Tongue (tissue), 2 donors: ENCODE measurements around the gene MDM4. TPM values are rescaled to one million over a fixed set of nuclear protein-coding genes. Genes with fewer than 3 reads are reported as not detected.
"Not testable (repeated sequence)": the region's sequence is repeated elsewhere in the genome, so short reads cannot be mapped to it uniquely, and the experiment has no call there.

ENCODE experiments used
- DNase-seq: peaks from one replicate; pipeline ENCODE4 v3.0.0-alpha.2; 2015
- total RNA-seq: library from RNA; depleted of rRNA; stranded (reverse); fragments of >200 nt; gene quantifications from one replicate; pipeline ENCODE4 v1.2.3, GENCODE V29; 2014

MDM4 gene
- total RNA-seq, 1 donor from 2014 or later = 75.3 TPM

DNA sequence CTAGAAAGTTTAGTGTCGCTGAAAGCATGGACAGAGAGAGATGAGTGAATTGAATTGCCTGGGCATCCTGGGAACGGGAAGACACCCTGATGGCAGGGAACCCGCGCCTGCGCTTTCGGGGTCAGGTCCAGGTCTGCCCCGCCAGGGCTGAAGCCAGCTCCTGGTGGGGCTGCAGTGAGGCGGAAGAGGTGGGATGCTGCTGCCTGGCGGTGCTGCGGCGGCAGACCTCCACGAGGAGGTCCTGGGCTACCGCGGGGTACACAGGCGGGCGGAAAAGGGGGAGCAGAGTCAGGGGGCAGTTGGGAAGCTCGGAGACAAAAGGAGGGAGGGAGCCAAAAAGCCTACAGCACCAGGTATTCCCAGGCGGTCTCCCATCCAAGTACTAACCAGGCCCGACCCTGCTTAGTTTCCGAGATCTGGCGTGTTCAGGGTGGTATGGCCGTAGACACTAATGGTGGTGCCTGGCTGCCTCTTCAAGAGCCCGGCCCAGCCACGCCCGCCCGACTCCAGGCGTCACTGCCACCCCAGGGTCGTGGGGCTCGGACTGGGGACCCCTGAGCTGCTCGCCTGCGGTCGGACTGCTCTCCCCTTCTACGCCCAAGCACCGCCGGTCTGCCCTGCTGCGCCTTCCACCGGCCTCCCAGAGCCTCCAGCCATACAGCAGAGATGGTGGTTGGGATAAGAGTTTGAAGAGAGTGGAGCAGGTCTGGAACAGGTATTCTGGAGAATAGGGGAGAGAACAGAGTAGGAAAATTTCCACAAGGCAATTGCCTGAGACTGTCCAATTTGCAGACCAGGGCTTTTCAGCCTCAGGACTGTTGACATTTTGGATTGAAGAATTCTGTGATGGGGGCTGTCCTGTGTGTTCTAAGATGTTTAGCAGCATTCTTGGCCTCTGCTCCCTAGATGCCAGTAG is 46.1 kb downstream of the MDM4 start:
- DNase-seq = no peak

DNA sequence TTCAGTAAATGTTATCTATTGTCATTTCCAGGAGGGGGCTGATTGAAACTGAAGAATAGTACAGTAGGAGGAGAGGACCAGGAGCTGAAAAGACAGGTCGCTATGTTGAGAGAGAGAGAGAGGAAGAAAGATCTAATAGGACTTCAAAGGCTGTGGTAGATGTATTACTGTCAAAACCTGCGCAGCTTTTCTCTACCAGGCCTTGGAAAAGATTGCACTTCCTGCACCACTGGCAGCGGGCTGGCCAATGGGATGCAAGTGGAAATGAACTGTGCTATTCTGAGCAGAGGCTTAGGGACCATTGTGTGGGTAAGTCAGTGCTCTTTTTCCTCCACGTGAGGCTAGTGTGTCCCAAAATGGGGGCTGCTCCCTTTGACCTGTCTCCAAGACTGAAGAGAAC is 47.1 kb downstream of the MDM4 start:
- no peak for DNase-seq

DNA sequence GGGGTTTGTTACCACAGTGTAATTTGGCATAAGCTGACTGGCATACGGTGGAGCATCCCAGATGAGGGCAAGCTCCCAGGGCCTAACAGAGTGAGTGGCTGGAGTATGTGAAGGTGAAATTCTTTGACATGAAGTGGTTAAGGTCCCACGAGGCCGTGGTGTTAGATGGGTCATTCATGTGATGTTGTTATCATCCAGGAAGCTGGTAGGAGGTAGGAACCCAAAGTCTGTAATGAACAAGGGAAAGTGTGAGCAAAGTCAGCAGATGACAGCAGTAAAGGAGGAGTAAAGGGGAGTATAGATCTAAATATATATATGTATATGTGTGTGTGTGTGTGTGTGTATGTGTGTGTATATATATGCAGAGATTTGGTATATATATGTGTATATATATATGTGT is 47.6 kb downstream of the MDM4 start:
- no peak for DNase-seq

DNA sequence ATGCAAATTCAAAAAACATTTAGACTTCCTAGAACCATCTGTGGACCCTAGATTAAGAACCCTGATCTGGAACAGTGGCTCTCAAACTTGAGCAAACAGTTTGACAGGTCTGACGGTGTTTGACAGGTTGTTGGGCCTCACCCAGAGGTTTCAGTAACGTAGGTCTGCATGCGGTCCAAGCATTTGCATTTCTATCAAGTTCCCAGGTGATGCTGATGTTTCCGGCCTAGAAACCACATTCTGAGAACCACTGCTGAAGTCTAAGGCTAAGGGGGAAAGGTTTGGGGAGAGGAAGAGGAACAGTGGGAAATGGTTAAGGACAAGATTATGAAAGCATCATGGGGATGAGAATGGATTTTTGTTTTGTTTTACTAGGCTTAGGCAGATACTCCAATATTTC is 48.6 kb downstream of the MDM4 start:
- no peak for DNase-seq

DNA sequence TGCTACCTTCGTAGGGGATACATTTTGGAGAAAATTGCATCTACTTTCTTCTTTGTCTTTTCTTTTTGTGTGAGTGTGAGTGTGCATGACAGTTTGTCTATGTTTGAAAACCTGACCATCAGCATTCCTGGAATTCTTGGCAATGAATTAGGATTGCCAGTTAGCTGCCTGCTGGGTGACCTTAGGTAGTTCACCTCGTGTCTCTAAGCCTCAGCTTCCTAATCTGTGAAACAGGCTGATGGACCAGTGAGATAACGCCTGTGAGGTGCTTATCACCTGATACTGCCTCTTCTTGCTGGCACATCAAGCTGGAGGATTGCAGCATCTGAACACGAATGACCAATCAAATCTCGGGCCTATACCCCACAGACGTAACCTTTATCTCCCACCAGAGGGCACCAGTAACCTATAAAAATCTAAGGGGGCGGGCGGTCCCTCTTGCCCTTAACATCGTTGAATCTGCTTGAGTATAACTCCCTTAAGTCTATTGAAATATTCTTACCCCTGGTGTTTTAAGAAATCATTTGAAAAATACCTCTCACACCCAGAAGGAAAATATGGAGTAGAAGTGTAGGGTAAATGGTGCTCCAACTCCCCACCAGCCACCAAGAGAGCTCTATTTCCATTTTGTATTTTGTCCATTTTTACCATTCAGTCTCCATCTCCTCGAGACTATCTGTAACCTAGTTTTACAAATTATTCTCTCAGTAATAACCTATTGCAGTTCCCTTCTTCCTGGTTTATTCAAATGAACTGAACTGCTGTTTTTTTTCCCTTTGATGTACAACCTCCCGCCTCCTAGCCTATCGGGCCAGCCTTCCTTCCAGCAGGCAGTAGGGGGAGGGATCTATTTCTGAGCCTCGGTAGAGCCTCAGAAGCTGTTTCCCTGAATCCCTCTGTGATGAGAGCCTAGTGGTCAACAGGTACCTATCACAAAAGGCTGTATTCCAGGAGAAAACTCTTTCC is 49.7 kb downstream of the MDM4 start:
- DNase-seq = peak; percentile 86

DNA sequence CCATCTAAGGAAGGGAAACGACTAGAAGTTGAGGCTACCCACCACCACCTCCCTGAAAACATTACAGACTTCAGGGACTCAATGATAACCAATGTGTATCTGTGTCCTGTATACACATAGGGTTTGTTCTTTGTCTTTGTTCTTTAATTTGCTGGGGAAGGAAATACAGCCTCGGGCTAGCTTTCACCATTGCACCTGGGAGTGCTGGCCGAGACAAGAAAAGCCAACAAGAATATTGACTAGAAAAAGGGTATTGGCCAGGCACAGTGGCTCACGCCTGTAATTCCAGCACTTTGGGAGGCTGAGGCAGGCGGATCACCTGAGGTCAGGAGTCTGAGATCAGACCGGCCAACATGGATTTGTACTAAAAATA is 50.4 kb downstream of the MDM4 start:
- no peak for DNase-seq

DNA sequence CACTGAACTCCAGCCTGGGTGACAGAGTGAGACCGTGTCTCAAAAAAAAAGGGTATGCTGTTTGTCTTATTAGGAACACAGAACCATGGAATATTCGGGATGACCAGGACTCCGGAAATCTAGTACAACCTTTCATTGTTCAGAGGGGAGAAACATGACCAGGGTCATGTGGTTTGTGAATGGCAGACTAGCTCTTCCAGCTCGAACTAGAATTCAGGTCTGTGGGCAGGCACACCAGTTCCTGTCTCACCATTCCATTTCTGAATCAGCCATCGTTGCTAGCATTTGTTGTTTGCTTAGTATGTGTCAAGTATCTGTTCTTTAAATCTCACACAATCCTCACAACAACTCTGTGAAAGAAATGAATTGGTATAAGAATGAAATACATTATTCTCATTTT is 50.9 kb downstream of the MDM4 start:
- no peak for DNase-seq

DNA sequence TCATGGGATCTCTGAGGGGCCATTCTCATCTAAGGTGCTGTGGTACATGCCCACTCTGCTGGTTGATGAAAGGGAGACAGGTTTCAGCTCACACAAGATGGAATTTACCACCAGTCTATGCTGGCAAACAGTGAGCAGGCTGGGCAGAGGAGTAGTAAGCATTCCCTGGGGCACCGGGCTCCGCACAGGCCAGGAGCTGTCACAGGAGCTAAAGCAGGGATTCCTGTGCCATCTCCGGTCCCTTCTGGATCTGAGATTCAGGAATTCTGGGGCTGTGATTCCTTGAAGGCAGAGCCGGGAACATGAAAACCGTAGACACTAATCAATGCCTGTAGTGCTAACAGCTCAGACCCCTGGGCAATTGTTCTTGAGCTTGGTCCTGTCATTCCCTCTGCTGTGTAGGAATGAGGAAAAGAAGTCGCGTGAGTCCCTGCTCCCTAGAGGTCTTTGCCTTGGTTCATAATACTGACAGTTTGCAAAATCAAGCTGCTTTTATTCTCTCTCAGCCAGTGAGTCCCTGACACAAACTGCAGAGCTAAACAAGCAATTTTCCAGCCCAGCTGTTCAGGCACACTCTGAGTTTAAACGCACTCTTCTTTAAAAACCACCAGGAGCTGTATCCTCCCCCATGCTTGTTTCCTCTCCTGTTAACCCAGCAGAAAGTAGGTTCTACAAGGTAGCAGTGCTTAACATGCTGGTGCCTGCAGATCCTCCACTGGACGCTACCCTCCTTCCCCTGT is 52.5 kb downstream of the MDM4 start:
- DNase-seq = peak; percentile 27

DNA sequence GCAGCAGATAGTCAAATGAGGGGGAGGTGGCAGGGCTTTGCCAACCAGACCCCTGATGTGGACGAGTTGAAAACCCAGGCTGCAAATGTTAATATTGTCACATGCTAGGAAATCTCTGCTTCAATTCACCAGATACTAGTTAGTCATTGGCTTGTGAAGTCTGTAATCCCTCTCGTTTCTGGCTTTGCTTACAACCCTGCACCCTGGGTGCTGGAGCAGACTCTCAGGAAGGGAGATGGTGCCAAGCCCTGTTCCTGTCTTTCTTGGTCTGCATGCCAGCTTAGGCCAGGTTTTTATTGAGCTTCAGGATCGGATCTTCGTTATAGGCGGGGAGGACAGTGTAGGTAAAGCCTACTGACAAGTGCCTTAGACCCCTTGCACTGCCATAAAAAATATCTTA is 53.3 kb downstream of the MDM4 start:
- no peak for DNase-seq

DNA sequence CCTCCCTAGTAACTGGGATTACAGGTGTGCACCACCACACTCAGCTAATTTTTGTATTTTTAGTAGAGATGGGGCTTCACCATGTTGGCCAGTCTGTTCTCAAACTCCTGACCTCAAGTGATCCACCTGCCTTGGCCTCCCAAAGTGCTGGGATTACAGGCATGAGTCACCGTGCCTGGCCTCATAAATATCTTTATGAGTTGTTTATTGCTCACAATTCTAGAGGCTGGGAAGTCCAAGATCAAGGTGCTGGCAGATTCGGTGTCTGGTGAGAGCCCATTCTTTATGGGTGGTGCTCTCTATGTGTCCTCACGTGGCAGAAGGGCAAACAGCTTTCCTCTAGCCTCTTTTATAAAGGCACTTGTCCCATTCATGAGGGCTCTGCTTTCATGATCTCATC is 53.8 kb downstream of the MDM4 start:
- DNase-seq = not testable (repeated sequence)

DNA sequence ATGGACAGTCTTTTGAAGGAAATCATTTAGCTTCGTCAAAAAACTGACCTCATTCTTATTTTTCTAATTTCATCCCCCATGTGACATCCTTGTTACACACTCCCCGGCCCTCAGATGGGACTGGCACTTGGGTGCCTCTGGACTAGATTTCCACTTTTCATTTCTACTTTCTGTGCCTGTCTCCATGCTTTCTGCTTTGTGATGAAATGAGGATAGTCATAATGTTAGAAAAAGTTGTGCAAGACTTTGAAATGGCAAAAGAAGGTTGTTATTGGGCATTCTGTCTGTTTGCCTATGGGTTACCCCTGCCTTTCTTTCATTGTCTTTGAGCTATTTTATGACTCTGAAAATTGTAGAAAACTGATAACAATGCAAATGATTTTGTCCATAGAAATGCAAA is 54.9 kb downstream of the MDM4 start:
- DNase-seq = no peak

DNA sequence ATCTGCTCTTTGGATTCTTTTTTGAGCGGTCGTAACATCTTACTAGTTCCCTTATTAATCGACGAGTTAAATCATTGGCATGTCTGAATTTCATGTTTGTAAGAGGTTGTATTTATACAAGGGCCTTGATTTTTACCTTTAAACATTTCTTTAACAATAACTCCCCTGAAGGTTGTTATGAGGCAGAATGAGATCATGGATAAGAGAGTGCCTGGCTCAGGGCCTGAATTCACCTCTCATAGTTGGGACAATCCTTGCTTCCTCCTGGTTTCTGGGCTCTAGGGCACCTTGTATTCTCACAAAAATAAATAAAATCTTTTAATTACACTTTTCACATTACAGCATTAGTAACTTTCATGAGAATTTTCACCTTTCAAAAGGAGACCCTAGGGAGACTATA is 55.4 kb downstream of the MDM4 start:
- no peak for DNase-seq

DNA sequence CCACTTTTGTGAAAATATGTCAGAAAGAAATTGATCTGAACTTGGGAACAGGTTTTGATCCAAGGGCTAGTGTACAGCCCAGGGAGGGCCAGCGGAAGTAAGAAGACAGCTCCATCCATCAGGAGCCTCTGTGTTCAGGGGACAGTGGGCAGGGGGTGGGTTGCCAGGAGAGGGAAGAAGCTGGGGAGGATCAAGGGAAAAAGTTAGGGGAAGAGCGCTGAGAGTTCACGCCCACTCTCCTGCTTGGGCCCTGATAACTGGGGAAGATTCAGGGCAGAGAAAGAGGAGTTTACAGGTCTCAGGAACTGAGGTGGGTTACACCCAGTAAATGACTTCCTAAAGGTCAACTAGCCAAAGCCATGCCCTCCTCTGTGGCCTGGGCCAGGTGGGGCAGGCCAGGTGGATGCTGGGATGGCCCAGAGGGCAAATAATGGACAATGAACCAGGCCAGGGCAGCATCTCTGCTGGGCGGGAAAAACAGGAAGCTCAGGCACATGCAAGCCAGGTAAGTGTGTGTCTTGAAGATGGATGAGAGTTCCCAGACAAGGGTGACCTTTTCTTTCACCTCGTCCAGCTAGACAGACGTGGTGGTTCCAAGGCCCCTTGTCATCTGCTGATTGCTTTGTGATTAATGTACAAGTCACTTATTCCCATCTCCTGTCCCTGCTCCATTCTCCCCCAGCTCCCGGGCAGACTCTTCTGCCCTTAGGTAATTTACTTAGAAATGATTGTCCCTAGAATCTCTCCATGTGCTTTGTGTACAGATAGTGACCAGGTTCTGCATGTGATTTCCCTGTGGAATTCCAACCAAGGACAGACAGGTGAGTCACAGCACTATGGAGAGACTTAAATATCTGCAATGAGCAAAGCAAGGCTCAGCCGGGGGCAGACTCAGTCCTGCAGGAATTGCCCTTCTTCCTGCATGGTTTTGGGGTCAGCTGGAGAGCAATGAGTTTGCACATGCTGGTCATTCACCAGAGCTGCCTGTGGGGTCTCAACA is 57.0 kb downstream of the MDM4 start:
- DNase-seq = no peak

DNA sequence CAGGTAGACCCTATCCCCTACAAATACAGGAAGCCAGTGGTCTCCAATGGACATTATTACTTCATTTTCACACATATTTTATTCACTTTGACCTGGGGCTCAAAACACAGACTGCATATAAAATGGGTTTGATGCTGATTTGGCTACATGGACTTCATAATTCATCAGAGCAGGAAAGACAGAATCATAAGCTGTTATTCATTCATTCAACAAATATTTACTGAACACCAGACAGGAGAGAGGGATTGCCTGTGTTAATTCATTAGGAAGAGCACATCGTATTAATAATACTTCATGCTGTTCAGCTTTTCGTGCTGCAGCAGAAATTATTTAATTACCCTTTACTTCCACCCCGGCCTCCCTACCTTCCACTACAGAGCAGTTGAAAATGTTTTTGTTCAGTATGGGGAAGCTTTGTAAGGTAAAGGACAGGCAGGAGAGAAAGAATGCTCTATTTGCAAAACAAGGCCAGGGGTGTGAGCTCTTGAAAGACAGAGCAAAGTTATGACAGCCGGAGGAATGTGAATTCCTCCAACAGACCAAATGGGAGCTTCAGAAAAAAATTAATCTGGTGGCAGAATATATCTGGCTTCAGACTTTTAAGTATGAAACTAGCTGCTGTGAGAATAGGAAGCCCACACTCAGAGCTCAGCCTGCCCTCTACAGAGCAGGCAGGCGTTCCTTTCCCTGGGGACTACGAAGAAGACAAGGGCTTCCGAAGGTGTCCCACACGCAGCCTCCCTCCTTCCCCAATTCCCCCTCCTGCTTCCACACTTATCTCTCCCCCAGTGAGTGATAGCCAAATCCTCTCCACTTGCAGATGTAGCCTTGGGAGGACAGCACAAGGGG is 58.0 kb downstream of the MDM4 start:
- no peak for DNase-seq

DNA sequence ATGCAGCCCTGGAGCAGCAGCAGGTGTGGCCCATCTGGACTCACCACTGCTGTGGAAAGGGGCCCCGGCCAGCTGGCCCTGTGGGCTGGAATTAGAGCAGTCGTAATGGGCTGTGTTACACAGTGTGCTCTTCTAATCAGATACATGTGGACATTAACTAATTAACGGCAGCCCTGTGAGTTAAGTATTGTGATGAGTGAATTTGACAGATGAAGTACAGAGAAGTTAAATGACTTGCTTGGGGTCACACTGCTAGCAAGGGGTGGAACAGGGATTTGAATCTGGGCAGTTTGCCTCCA is 58.6 kb downstream of the MDM4 start:
- peak; percentile 83 for DNase-seq

DNA sequence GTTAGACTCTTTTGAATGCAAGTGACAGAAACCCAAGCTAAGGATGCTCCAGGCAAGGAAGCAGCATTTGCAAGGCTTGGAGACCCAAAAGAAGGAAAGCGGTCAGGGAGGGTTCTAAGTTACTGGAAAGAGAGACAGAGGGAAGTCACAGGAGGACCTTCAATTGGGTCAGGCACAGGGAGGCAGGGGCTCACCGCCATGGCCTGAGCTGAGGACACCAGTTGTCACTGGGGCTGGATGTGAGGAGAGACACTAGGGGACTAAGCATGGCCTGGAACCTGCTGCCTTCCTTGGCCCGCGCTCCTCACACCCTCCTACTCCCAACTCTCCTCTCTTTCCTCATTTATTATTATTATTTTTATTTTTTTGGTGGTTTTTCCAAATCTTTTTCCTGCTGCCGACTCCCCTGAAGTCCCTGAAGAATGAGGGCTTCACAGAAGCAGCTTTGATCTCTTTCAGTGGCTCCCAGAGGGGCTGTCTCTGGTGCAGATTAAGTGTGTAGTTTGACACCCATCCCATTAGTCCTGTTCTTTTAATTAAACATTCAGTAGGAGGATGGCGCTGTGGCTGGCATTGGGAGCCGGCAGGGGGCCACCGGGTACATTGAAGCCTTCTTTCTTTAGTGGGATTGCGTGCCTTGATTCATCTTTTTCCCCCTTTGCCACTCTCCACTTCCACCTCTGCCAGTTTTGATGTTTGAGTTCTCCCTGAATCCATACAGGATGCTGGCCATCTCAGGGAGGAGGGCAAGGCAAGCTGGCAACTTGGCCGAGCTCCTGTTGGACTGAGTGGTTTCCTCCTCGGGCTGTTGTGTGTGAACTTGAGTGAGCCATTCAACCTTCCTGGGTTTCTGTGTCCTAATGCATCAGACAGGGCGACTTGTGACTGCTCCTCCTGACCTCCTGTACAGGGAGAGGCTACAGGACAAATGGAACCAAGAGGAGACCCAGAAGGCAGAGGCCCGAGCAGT is 59.3 kb downstream of the MDM4 start:
- DNase-seq = no peak

DNA sequence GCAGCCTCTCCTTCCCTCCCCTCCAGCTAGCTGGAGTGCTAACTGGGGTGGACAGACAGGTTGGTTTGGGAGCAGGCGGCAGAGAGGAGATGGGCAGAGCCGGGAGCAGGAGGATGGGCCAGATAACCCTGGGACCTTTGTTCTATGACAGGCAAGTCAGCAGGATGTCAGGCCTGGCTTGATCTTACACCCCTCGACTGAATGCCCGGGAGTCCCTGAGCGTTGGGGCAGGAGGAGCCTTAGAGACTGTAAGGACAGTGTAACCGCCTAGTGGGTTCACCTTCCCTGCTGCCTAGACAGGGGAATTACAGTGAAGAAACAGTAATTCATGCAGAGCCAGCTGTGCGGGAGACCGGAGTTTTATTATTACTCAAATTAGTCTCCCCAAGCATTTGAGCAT is 60.2 kb downstream of the MDM4 start:
- DNase-seq = no peak

DNA sequence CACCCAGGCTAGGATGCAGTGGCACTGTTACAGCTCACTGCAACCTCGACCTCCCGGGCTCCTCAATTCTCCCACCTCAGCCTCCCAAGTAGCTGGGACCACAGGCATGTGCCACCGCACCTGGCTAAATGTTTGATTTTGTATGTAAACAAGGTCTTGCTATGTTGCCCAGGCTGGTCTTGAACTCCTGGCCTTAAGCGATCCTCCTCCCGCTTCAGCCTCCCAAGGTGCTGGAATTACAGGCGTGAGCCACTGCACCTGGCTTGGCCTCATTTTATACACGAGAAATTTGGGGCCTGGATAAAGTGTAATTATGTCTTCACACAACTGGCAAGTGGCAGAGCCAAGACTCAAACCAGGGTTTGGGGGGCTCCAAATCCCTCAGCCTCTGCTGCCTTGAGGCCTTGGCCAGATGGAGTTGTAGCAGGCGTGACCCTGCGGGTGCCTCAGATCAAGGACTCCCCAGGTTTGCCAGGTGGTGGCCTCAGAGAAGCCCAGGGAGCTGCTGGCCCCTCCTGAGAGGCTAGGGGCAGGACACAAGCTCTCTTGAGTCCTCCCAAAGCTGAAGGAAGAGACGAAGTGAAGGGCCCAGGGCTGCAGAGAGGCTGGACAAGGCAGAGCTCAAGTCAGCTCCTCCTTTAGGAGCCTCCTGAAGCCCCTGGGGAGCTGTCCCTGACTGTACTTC is 61.7 kb downstream of the MDM4 start:
- no peak for DNase-seq
